Pancreas (tissue), 10 donors: Measurements from ENCODE around the gene GATB. TPM values are rescaled to one million over a fixed set of nuclear protein-coding genes. Genes with fewer than 3 reads are reported as not detected.

Source experiments
- ATAC-seq, 4 donors: fragments of 200-7000 bp; cut with Tn5 transposase; one replicate each; pipeline versions ENCODE4 v1.8.0 to v1.9.1; 2020; ENCODE audit warnings: mild to moderate bottlenecking in 4 of 4, moderate library complexity in 4 of 4
- DNase-seq, 6 donors: peaks; one replicate each; pipeline ENCODE4 v3.0.0-alpha.2; 2020
- FAIRE-seq: peaks from 2 replicates; lab custom pipeline; 2012; peaks lifted over from hg19 to GRCh38; lab: Jason Lieb, UNC
- H3K27ac ChIP-seq, 4 donors: fragments of 200-600 bp; sonication (generic); 1 replicate in 3 of 4; 2 replicates in 1 of 4; pipeline versions ENCODE4 v1.5.0 to v1.8.0; 2020
- H3K27me3 ChIP-seq, 4 donors: fragments of 200-600 bp; one replicate each; pipeline ENCODE4 v1.8.0; 2021
- H3K36me3 ChIP-seq, 3 donors: fragments of 200-600 bp; sonication (generic) in 1 of 3; one replicate each; pipeline versions ENCODE4 v1.5.0 to v1.8.0; 2020 to 2021
- H3K4me1 ChIP-seq, 3 donors: fragments of 200-600 bp; one replicate each; pipeline ENCODE4 v1.8.0; 2021
- H3K4me3 ChIP-seq, 4 donors: fragments of 200-600 bp; sonication (generic) in 2 of 4; one replicate each; pipeline versions ENCODE4 v1.5.0 to v1.8.0; 2020 to 2021
- H3K9me3 ChIP-seq, 4 donors: fragments of 200-600 bp; one replicate each; pipeline ENCODE4 v1.8.0; 2021
- WGBS, 2 donors: extraction: QIAGEN DNeasy Blood & Tissue Kit; methylation state at CpG; one replicate each; pipeline ENCODE4 v1.1.7; 2013; 5-methylcytosine and 5-hydroxymethylcytosine counted together
- intact Hi-C, 3 donors: fragments of 100-400 bp; cut with DNase I; formaldehyde crosslinking; loops; one replicate each; pipeline versions ENCODE4 v1.11.1 to v1.14.2; 2022
- polyA plus RNA-seq, 2 donors: library from polyadenylated mRNA; stranded (reverse); fragments of 200-250 nt; gene quantifications; one replicate each; pipeline ENCODE4 v1.2.3, GENCODE V29; 2013
- total RNA-seq, 6 donors: library from RNA; stranded (reverse); fragmentation: NEBNext Ultra II Directional in 4 of 6; extraction: Animal tissue kit (Norgen Biotek cat#: 25700) in 4 of 6; gene quantifications; one replicate each; pipeline versions ENCODE4 v1.2.1 to v1.2.4, GENCODE V29; 2021 to 2023
- TF ChIP-seq, protein P1 (sequence below), 4 donors: fragments of 200-600 bp; sonication (generic) in 3 of 4; IDR thresholded peaks; one replicate each; pipeline versions ENCODE4 v1.5.0 to v1.8.0; 2021; ENCODE audit warnings: antibody characterized with exemption in 4 of 4
- donor health status: healthy with polysubstance abuse.
- donor health status: DM: no; HTN: no; CAD: no; lungs with moderate emphysema.
- donor health status: DM: no; HTN: no; CAD: no.
- donor health status: control.
- donor health status: control.
- donor health status: Bipolar disorder and iron deficiency.
- donor health status: DM: yes; HTN: yes; CAD: no.
- donor health status: DM: no; HTN: no; CAD: no.
- donor health status: DM: no; HTN: no; CAD: no.
- donor health status: DM: yes; HTN: yes; CAD: no.

The GATB gene
- total and polyA plus RNA-seq, 8 donors: 1.8 to 10.0 (median 6.5) TPM

DNA sequence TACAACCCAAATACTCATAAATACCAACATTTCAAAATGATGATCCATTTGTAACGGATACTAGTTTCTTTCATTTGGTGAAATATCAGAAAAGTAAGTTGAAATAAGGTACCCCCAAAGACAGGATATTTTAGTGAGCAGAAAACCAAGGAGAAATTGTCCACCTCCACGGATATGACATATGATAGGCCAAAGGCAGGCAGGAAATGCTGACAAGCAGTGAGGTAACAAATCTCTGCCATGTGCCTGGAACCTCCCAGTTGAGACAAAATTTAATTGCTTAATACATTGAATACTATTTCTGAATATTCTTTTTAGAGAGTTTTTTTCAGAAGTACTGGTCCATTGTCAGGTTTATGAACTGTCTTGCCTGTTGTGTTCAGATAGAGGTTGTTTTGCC lies 118.8 kb downstream of the GATB start:
- 85 to 93% methylated on average over 2 of the region's 2 CpGs for WGBS, 2 donors
- no peaks in the 10 kb centered on the region for H3K9me3 ChIP-seq
- no peak for FAIRE-seq

DNA sequence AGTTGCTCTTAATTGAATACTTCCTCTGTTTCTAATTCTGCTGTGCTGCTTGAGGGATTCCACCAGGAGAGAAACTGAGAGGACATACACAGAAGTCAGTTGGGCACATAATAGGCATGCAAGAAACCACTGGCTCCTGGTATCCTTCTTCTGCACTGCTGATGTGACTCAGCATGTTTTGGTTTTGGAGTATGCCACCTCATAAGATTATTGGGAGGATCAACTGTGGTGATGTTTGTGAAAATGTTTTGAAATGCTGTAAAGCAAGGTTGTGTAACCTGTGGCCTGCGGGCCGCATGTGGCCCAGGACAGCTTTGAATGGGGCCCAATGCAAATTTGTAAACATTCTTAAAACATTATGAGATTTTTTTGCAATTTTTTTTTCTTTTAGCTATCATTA lies 119.6 kb downstream of the GATB start:
- H3K27ac ChIP-seq: no peak overlapping the region
- 85 to 94% methylated on average over 2 of the region's 2 CpGs for WGBS, 2 donors
- no peak for FAIRE-seq
- H3K4me1 ChIP-seq: no peaks in the 10 kb centered on the region
- no peak for ATAC-seq
- no peaks in the 10 kb centered on the region for H3K36me3 ChIP-seq
- H3K4me3 ChIP-seq: no peak overlapping the region
- TF ChIP-seq, protein P1, sequence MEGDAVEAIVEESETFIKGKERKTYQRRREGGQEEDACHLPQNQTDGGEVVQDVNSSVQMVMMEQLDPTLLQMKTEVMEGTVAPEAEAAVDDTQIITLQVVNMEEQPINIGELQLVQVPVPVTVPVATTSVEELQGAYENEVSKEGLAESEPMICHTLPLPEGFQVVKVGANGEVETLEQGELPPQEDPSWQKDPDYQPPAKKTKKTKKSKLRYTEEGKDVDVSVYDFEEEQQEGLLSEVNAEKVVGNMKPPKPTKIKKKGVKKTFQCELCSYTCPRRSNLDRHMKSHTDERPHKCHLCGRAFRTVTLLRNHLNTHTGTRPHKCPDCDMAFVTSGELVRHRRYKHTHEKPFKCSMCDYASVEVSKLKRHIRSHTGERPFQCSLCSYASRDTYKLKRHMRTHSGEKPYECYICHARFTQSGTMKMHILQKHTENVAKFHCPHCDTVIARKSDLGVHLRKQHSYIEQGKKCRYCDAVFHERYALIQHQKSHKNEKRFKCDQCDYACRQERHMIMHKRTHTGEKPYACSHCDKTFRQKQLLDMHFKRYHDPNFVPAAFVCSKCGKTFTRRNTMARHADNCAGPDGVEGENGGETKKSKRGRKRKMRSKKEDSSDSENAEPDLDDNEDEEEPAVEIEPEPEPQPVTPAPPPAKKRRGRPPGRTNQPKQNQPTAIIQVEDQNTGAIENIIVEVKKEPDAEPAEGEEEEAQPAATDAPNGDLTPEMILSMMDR (IDR thresholded peaks at IDR 0.05): no peak
- no peaks in the 10 kb centered on the region for H3K27me3 ChIP-seq
- H3K9me3 ChIP-seq: no peaks in the 10 kb centered on the region
- intact Hi-C loops: no loop called here
- DNase-seq: no peak

More for the DNA sequence above, 118.8 kb downstream of the GATB start:
- ATAC-seq: no peak
- Histone ChIP-seq H3K4me3 (no peak overlapping the region), H3K36me3 (peaks cover 0 to under 1% (median 0%) of the 10 kb centered on the region in 3 donors), H3K27me3 (no peaks in the 10 kb centered on the region), H3K4me1 (no peaks in the 10 kb centered on the region), H3K27ac (no peak overlapping the region)
- TF ChIP-seq, protein P1 (IDR thresholded peaks at IDR 0.05): no peak
- intact Hi-C loops: no loop called here
- DNase-seq: no peak

DNA sequence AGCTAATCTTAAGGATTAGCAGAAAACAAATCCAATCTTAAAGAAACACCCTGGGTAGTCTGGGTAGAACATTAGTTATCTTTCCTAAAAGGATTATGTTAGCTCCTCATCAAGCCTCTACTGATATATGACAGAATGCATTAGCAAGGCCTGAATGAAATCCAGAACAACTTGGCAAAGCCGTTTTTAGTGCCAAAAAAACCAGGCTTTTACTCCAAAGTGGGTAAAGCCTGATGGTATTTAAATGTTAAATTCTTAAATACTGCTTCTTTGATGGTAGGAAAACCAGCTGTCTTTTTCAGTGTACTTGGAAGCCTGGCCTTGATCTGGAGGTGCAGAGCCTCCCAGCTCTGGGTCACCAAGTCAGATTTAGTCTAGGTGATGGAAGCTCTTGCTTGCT lies 120.4 kb downstream of the GATB start:
- DNase-seq (no peak), FAIRE-seq (no peak), ATAC-seq (no peak)
- no peak overlapping the region for H3K27ac ChIP-seq
- intact Hi-C loops: no loop called here
- no peak overlapping the region for H3K4me3 ChIP-seq
- TF ChIP-seq, protein P1 (IDR thresholded peaks at IDR 0.05): no peak
- H3K36me3 ChIP-seq: no peaks in the 10 kb centered on the region
- H3K4me1 ChIP-seq: no peaks in the 10 kb centered on the region
- H3K9me3 ChIP-seq: no peaks in the 10 kb centered on the region
- H3K27me3 ChIP-seq: no peaks in the 10 kb centered on the region
- 62 to 65% methylated on average over 1 of the region's 1 CpG for WGBS, 2 donors

DNA sequence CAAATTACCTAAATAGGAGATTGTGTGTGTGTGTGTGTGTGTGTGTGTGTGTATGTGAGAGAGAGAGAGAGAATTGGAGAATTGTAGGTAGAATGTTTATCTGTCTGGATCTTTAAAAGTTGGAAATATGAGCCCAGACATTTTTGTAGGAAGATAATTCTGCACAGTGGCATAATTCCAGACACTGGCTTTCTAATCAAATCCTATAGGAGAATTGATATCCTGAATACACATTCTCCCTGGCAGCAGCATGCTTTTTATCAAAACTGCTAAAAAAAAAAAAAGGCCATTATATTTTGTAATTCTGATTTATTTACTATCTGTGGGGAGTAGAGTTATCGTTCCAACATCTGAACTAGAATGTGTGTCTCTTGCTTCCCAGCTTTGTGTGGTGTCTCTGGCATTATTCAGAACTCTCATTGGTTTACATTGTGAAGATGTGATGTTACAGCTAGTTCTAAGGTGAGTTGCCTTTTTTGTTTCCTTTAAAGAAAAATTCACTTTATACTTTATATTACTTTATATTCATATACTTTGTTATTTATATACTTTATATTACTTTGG lies 122.4 kb downstream of the GATB start:
- Histone ChIP-seq H3K4me3 (no peak overlapping the region), H3K9me3 (no peaks in the 10 kb centered on the region), H3K27ac (no peak overlapping the region), H3K4me1 (no peaks in the 10 kb centered on the region), H3K36me3 (no peaks in the 10 kb centered on the region), H3K27me3 (no peaks in the 10 kb centered on the region)
- DNase-seq (no peak), ATAC-seq (no peak), FAIRE-seq (no peak)
- 32 to 44% methylated on average over 1 of the region's 1 CpG for WGBS, 2 donors
- TF ChIP-seq, protein P1 (IDR thresholded peaks at IDR 0.05): no peak
- intact Hi-C loops: no loop called here

DNA sequence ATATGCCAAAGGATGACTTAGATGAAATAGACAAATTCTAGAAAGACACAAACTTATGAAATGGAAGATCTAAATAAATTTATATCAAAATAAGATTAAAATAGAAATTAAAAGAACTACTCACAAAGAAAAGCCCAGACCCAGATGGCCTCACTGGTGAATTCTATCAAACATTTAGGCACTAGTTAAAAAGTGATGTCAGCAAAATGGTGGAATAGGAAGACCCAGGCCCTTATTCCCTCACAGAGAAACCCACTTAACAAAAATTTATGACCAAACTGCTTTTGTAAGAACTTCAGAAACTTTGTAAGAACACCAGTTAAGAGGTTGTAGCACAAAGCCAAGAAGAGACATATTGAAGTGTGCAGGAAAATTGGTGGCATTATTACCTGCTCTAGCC lies 129.5 kb downstream of the GATB start:
- Histone ChIP-seq H3K9me3 (no peaks in the 10 kb centered on the region), H3K4me1 (no peaks in the 10 kb centered on the region), H3K27ac (no peak overlapping the region), H3K27me3 (no peaks in the 10 kb centered on the region), H3K36me3 (no peaks in the 10 kb centered on the region), H3K4me3 (no peak overlapping the region)
- intact Hi-C loops: no loop called here
- DNase-seq (no peak), ATAC-seq (no peak), FAIRE-seq (no peak)
- TF ChIP-seq, protein P1 (IDR thresholded peaks at IDR 0.05): no peak
